ENCODE results near the gene SLC36A4.

Gene SLC36A4

DNA sequence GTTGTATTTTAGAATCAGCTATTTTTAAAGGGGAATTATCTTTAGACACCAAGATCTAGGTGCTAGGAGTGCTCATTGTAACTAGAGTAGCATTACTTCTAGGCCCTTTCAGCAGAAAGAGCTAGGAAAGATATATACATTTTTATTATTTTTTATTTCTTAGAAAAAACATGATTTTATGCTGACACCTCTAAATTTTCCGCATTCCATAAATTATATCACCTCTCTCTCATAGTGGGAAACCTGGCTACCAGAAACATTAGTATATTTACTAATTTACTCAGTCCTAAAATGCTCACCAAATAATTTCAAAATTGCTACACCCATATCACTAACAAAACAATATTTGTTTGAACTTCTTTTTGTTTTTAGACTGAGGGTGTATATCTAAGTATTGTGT, 32.1 kb upstream of the SLC36A4 start:
- H3K27me3 ChIP-seq (ENCODE audit: low read length), result no peaks in the 10 kb centered on the region
- no peaks in the 10 kb centered on the region for H4K20me1 ChIP-seq (ENCODE audit: low read depth, low read length)
- no peaks in the 10 kb centered on the region for H3K36me3 ChIP-seq (ENCODE audit: low read length)
- H2AFZ ChIP-seq (ENCODE audit: low read depth, low read length, severe bottlenecking), result no peak overlapping the region
- no peak overlapping the region for H3K9ac ChIP-seq (ENCODE audit: low read length)
- no peak overlapping the region for H3K4me2 ChIP-seq (ENCODE audit: low read depth, low read length, poor library complexity, severe bottlenecking)
- no peak overlapping the region for H3K27ac ChIP-seq (ENCODE audit: low read depth, low read length)
- TF ChIP-seq EZH2phosphoT487 (conservative IDR thresholded peaks at IDR 0.05; ENCODE audit: low read length), result no peak
- TF ChIP-seq, protein P1, sequence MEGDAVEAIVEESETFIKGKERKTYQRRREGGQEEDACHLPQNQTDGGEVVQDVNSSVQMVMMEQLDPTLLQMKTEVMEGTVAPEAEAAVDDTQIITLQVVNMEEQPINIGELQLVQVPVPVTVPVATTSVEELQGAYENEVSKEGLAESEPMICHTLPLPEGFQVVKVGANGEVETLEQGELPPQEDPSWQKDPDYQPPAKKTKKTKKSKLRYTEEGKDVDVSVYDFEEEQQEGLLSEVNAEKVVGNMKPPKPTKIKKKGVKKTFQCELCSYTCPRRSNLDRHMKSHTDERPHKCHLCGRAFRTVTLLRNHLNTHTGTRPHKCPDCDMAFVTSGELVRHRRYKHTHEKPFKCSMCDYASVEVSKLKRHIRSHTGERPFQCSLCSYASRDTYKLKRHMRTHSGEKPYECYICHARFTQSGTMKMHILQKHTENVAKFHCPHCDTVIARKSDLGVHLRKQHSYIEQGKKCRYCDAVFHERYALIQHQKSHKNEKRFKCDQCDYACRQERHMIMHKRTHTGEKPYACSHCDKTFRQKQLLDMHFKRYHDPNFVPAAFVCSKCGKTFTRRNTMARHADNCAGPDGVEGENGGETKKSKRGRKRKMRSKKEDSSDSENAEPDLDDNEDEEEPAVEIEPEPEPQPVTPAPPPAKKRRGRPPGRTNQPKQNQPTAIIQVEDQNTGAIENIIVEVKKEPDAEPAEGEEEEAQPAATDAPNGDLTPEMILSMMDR (IDR thresholded peaks at IDR 0.05; ENCODE audit: insufficient read depth, low read length, poor library complexity, severe bottlenecking), result no peak
- no peaks in the 10 kb centered on the region for H3K9me3 ChIP-seq (ENCODE audit: insufficient read depth, low read length)
- no peak overlapping the region for H3K4me3 ChIP-seq (ENCODE audit: insufficient read depth, low read length, poor library complexity, severe bottlenecking)
- no peaks in the 10 kb centered on the region for H3K79me2 ChIP-seq (ENCODE audit: insufficient read depth, low read length)
- no peaks in the 10 kb centered on the region for H3F3A ChIP-seq (ENCODE audit: insufficient read depth)
- H3K9me2 ChIP-seq (replicated peaks; ENCODE audit: insufficient read depth, low read length), result no peaks in the 10 kb centered on the region

DNA sequence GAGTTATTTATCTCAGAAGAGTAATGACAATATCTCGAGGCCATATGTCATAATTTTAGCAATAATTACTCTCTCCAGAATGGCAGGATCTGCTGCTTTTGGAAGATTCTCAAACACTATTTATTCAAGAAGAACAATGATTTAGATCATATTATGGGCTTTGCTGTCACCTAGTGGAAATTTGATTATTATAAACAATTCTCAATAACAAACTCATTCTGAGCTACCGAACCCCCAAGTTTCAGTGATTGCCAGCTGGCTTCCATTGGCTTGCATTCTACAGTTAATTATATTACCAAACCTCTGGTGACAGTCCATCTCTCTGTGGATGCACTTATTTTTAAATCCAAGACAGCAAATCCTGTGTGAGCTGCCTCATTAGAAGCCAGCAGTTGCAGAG, 27.9 kb upstream of the SLC36A4 start:
- Histone ChIP-seq H2AFZ (ENCODE audit: low read depth, low read length, severe bottlenecking) (no peak overlapping the region), H3K27me3 (ENCODE audit: low read length) (no peaks in the 10 kb centered on the region), H3K9me3 (ENCODE audit: insufficient read depth, low read length) (no peaks in the 10 kb centered on the region), H4K20me1 (ENCODE audit: low read depth, low read length) (no peaks in the 10 kb centered on the region), H3F3A (ENCODE audit: insufficient read depth) (no peaks in the 10 kb centered on the region), H3K4me2 (ENCODE audit: low read depth, low read length, poor library complexity, severe bottlenecking) (no peak overlapping the region), H3K9ac (ENCODE audit: low read length) (no peak overlapping the region), H3K79me2 (ENCODE audit: insufficient read depth, low read length) (no peaks in the 10 kb centered on the region), H3K36me3 (ENCODE audit: low read length) (no peaks in the 10 kb centered on the region), H3K4me3 (ENCODE audit: insufficient read depth, low read length, poor library complexity, severe bottlenecking) (no peak overlapping the region), H3K9me2 (replicated peaks; ENCODE audit: insufficient read depth, low read length) (no peaks in the 10 kb centered on the region), H3K27ac (ENCODE audit: low read depth, low read length) (no peak overlapping the region)
- TF ChIP-seq EZH2phosphoT487 (conservative IDR thresholded peaks at IDR 0.05; ENCODE audit: low read length), result no peak
- TF ChIP-seq, protein P1 (IDR thresholded peaks at IDR 0.05; ENCODE audit: insufficient read depth, low read length, poor library complexity, severe bottlenecking), result no peak

DNA sequence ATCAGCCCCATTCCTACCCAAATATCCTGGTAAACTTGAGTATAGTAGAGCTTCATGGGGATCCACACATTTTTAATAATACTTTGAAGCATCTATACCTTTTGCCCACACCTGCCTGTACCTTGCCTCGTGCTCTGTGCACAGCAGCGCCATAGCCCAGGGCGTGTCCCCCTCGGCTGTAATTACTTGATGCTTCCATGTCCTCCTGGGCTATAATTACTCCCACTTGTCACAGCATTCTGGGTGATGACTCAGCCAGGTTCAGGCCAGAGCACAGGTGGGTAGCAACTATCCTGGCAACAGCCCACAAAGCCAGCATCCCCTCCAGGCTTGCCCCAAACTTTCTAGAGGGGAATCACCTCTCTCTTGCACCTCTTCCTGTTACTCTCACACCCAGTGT, 23.7 kb upstream of the SLC36A4 start:
- Histone ChIP-seq H3F3A (ENCODE audit: insufficient read depth) (no peaks in the 10 kb centered on the region), H3K79me2 (ENCODE audit: insufficient read depth, low read length) (no peaks in the 10 kb centered on the region), H3K36me3 (ENCODE audit: low read length) (no peaks in the 10 kb centered on the region), H3K9ac (ENCODE audit: low read length) (no peak overlapping the region), H3K4me3 (ENCODE audit: insufficient read depth, low read length, poor library complexity, severe bottlenecking) (no peak overlapping the region), H2AFZ (ENCODE audit: low read depth, low read length, severe bottlenecking) (no peak overlapping the region), H3K9me2 (replicated peaks; ENCODE audit: insufficient read depth, low read length) (no peaks in the 10 kb centered on the region), H4K20me1 (ENCODE audit: low read depth, low read length) (no peaks in the 10 kb centered on the region), H3K27ac (ENCODE audit: low read depth, low read length) (no peak overlapping the region), H3K27me3 (ENCODE audit: low read length) (no peaks in the 10 kb centered on the region), H3K9me3 (ENCODE audit: insufficient read depth, low read length) (no peaks in the 10 kb centered on the region), H3K4me2 (ENCODE audit: low read depth, low read length, poor library complexity, severe bottlenecking) (no peak overlapping the region)
- TF ChIP-seq, protein P1 (IDR thresholded peaks at IDR 0.05; ENCODE audit: insufficient read depth, low read length, poor library complexity, severe bottlenecking), result no peak
- TF ChIP-seq EZH2phosphoT487 (conservative IDR thresholded peaks at IDR 0.05; ENCODE audit: low read length), result no peak

Measured in SU-DHL-6 (cell line).